IMR-90 (cell line): Measurements from ENCODE around the gene RHPN2. TPM values are rescaled to one million over a fixed set of nuclear protein-coding genes. Genes with fewer than 3 reads are reported as not detected.

Experiments
- ATAC-seq: fragments of 200-7000 bp; cut with Tn5 transposase; 2 replicates; pipeline ENCODE4 v1.9.1; 2020; ENCODE audit warnings: low read depth, mild to moderate bottlenecking, moderate library complexity
- BruUV-seq: library from RNA; stranded (reverse); fragments of 400-500 nt; replicated peaks from 2 replicates; lab custom pipeline; 2021; lab: Mats Ljungman, UMichigan
- CTCF ChIA-PET: fragments of 300-600 bp; formaldehyde crosslinking; extraction: SDS; loops from one replicate; lab custom pipeline; 2021; ENCODE audit warnings: antibody characterized with exemption; lab: Yijun Ruan, JAX
- POLR2A ChIA-PET: fragments of 300-600 bp; sonication (Branson Sonifier 250); formaldehyde crosslinking; loops from one replicate; lab custom pipeline; 2022; ENCODE audit warnings: antibody characterized with exemption; ENCODE audit not compliant: unreplicated experiment; lab: Charles Lee
- DNase-seq: peaks from one replicate; pipeline ENCODE4 v3.0.0; 2013
- H2AFZ ChIP-seq: replicated peaks from 2 replicates; pipeline ENCODE3; 2013; ENCODE audit warnings: low read length, mild to moderate bottlenecking; ENCODE audit not compliant: poor library complexity
- H2AK5ac ChIP-seq: 2 replicates; pipeline ENCODE4 v1.6.1; 2013; ENCODE audit warnings: low read depth, low read length, inconsistent platforms
- H2AK9ac ChIP-seq: replicated peaks from 2 replicates; pipeline ENCODE3; 2013; ENCODE audit warnings: mild to moderate bottlenecking, low read depth, low read length, moderate library complexity; ENCODE audit not compliant: poor library complexity
- H2BK120ac ChIP-seq: 2 replicates; pipeline ENCODE4 v1.6.1; 2013; ENCODE audit warnings: low read depth, low read length, inconsistent platforms
- H2BK15ac ChIP-seq: 3 replicates; pipeline ENCODE4 v1.6.1; 2013; ENCODE audit warnings: low read depth, low read length, inconsistent platforms
- H2BK20ac ChIP-seq: 2 replicates; pipeline ENCODE4 v1.6.1; 2013; ENCODE audit warnings: low read depth, mild to moderate bottlenecking, inconsistent platforms, low read length, moderate library complexity
- H2BK5ac ChIP-seq: 2 replicates; pipeline ENCODE4 v1.6.1; 2013; ENCODE audit warnings: mild to moderate bottlenecking, low read depth, low read length, inconsistent platforms; ENCODE audit not compliant: poor library complexity, severe bottlenecking
- H3K14ac ChIP-seq: replicated peaks from 2 replicates; pipeline ENCODE4 v1.6.1; 2013; ENCODE audit warnings: low read depth, low read length, inconsistent platforms
- H3K18ac ChIP-seq: 2 replicates; pipeline ENCODE4 v1.6.1; 2013; ENCODE audit warnings: low read depth, low read length, control low read depth
- H3K23ac ChIP-seq: 2 replicates; pipeline ENCODE4 v1.6.1; 2013; ENCODE audit warnings: low read depth, low read length, inconsistent platforms
- H3K27ac ChIP-seq: 2 replicates; pipeline ENCODE4 v1.5.1; 2013; ENCODE audit warnings: mild to moderate bottlenecking, control low read depth, low read length; ENCODE audit not compliant: insufficient read depth
- H3K27me3 ChIP-seq: 2 replicates; pipeline ENCODE4 v1.6.1; 2013; ENCODE audit warnings: low read length; ENCODE audit not compliant: control insufficient read depth, insufficient read depth
- H3K36me3 ChIP-seq: 2 replicates; pipeline ENCODE4 v1.6.1; 2013; ENCODE audit warnings: low read length, mixed read lengths; ENCODE audit not compliant: control insufficient read depth, insufficient read depth
- H3K4ac ChIP-seq: 2 replicates; pipeline ENCODE4 v1.6.1; 2013; ENCODE audit warnings: low read depth, low read length, inconsistent platforms
- H3K4me1 ChIP-seq: 2 replicates; pipeline ENCODE4 v1.6.1; 2013; ENCODE audit warnings: low read length, mixed read lengths; ENCODE audit not compliant: control insufficient read depth, insufficient read depth
- H3K4me2 ChIP-seq: 2 replicates; pipeline ENCODE4 v1.6.1; 2013; ENCODE audit warnings: low read depth, mild to moderate bottlenecking, control low read depth, low read length, moderate library complexity
- H3K4me3 ChIP-seq: 2 replicates; pipeline ENCODE4 v1.5.1; 2013; ENCODE audit warnings: low read depth, mild to moderate bottlenecking, control low read depth, low read length, moderate library complexity; ENCODE audit not compliant: insufficient read depth
- H3K56ac ChIP-seq: 2 replicates; pipeline ENCODE4 v1.6.1; 2013; ENCODE audit warnings: low read length, inconsistent platforms; ENCODE audit not compliant: insufficient read depth; ENCODE audit errors: extremely low read depth
- H3K79me1 ChIP-seq, 2 experiments: 2 replicates each; pipeline ENCODE4 v1.6.1; 2013; ENCODE audit warnings: low read length in 2 of 2, inconsistent platforms in 1 of 2, low read depth in 1 of 2
- H3K9ac ChIP-seq: 2 replicates; pipeline ENCODE4 v1.6.1; 2013; ENCODE audit warnings: low read depth, low read length, control low read depth
- H3K9me1 ChIP-seq: 2 replicates; pipeline ENCODE4 v1.6.1; 2013; ENCODE audit warnings: low read length, inconsistent platforms; ENCODE audit not compliant: insufficient read depth
- H3K9me3 ChIP-seq: 2 replicates; pipeline ENCODE4 v1.6.1; 2013; ENCODE audit warnings: low read length; ENCODE audit not compliant: control insufficient read depth, insufficient read depth
- H4K20me1 ChIP-seq: 2 replicates; pipeline ENCODE4 v1.6.1; 2013; ENCODE audit warnings: low read length, inconsistent platforms; ENCODE audit not compliant: insufficient read depth
- H4K5ac ChIP-seq: 2 replicates; pipeline ENCODE4 v1.6.1; 2013; ENCODE audit warnings: mild to moderate bottlenecking, low read depth, low read length, control low read depth
- H4K8ac ChIP-seq, 2 experiments: 2 replicates each; pipeline ENCODE4 v1.6.1; 2013; ENCODE audit warnings: low read depth in 2 of 2, low read length in 2 of 2, control low read depth in 1 of 2, inconsistent platforms in 1 of 2
- H4K91ac ChIP-seq: 2 replicates; pipeline ENCODE4 v1.6.1; 2013; ENCODE audit warnings: low read depth, low read length, inconsistent platforms; ENCODE audit not compliant: insufficient read depth
- BHLHE40 ChIP-seq: fragments of 150-350 bp; IDR thresholded peaks from 2 replicates; pipeline ENCODE4 v1.6.1; 2016; ENCODE audit warnings: mild to moderate bottlenecking, low read depth, low read length
- CEBPB ChIP-seq: IDR thresholded peaks from 2 replicates; pipeline ENCODE4 v1.6.1; 2012; ENCODE audit warnings: low read depth, low read length, improper control_type of control experiment
- CHD1 ChIP-seq: IDR thresholded peaks from 2 replicates; pipeline ENCODE4 v1.6.1; 2012; ENCODE audit warnings: low read depth, low read length, improper control_type of control experiment
- CTCF ChIP-seq: conservative IDR thresholded peaks from 2 replicates; pipeline ENCODE4 v1.5.1; 2012; ENCODE audit warnings: mild to moderate bottlenecking, low read depth, low read length, improper control_type of control experiment
- ELK1 ChIP-seq: fragments of 150-350 bp; IDR thresholded peaks from 2 replicates; pipeline ENCODE4 v1.6.1; 2016; ENCODE audit warnings: low read depth, mild to moderate bottlenecking, low read length, moderate library complexity, borderline replicate concordance
- FOS ChIP-seq: fragments of 150-350 bp; IDR thresholded peaks from 2 replicates; pipeline ENCODE4 v1.6.1; 2016; ENCODE audit warnings: low read depth, low read length
- MAFK ChIP-seq: IDR thresholded peaks from 2 replicates; pipeline ENCODE4 v1.6.1; 2012; ENCODE audit warnings: low read depth, low read length, improper control_type of control experiment
- MAZ ChIP-seq: IDR thresholded peaks from 2 replicates; pipeline ENCODE4 v1.6.1; 2012; ENCODE audit warnings: low read depth, mild to moderate bottlenecking, low read length, improper control_type of control experiment, moderate library complexity, borderline replicate concordance
- MXI1 ChIP-seq: IDR thresholded peaks from 2 replicates; pipeline ENCODE4 v1.6.1; 2012; ENCODE audit warnings: low read depth, mild to moderate bottlenecking, low read length, moderate library complexity, borderline replicate concordance
- NFE2L2 ChIP-seq: fragments of 150-350 bp; IDR thresholded peaks from 2 replicates; pipeline ENCODE4 v1.6.1; 2016; ENCODE audit warnings: low read depth, mild to moderate bottlenecking, low read length
- POLR2A ChIP-seq: IDR thresholded peaks from 2 replicates; pipeline ENCODE4 v1.6.1; 2012; ENCODE audit warnings: mild to moderate bottlenecking, low read depth, low read length
- RAD21 ChIP-seq: IDR thresholded peaks from 2 replicates; pipeline ENCODE4 v1.6.1; 2012; ENCODE audit warnings: low read length, improper control_type of control experiment
- RFX5 ChIP-seq: IDR thresholded peaks from 2 replicates; pipeline ENCODE4 v1.8.0; 2012; ENCODE audit warnings: low read depth, mild to moderate bottlenecking, low read length, moderate library complexity
- WGBS, 2 experiments: methylation state at CpG; one replicate each; pipeline versions ENCODE4 v1.1.5 to v1.1.7; 2013; ENCODE audit warnings: missing lambda C conversion rate in 2 of 2; ENCODE audit not compliant: insufficient read length in 1 of 2; ENCODE audit errors: extremely low coverage in 2 of 2; 5-methylcytosine and 5-hydroxymethylcytosine counted together
- dilution Hi-C: fragments of 300-500 bp; cut with HindIII; formaldehyde crosslinking; loops from one replicate; pipeline ENCODE4 v1.14.3; 2018; ENCODE audit warnings: low sequenced_read_pairs; ENCODE audit not compliant: unreplicated experiment
- in situ Hi-C: fragments of 300-500 bp; cut with MboI; formaldehyde crosslinking; loops from 3 replicates; pipeline ENCODE4 v1.14.3; 2019; ENCODE audit warnings: low sequenced_read_pairs, inconsistent platforms, mixed read lengths
- intact Hi-C: fragments of 100-400 bp; cut with micrococcal nuclease; formaldehyde crosslinking; loops from 2 replicates; pipeline ENCODE4 v1.10.0; 2022
- polyA plus RNA-seq, 3 experiments: library from polyadenylated mRNA; depleted of rRNA; stranded (reverse); fragments of >200 nt; gene quantifications; 2 replicates each; pipeline ENCODE4 v1.2.3, GENCODE V29; 2012; ENCODE audit warnings: low replicate concordance in 1 of 3
- total RNA-seq: library from RNA; depleted of rRNA; stranded (reverse); fragments of >200 nt; gene quantifications from 2 replicates; pipeline ENCODE4 v1.2.3, GENCODE V29; 2012

Gene RHPN2
- total and polyA plus RNA-seq, 2 of the 4 experiments (the other 2 are of a cell fraction), result 2.3 to 4.0 TPM

- no peak overlapping the region for H2BK120ac ChIP-seq
- dilution Hi-C loops, result no loop called here
- ChIA-PET CTCF (no interaction called here), POLR2A (no interaction called here)
- 73% methylated on average over 8 of the region's 8 CpGs; no CpG with 5 or more reads in 1 of the 2 experiments for WGBS, 2 experiments
- no peak overlapping the region for H3K4me2 ChIP-seq
- H3K27ac ChIP-seq, result no peak overlapping the region
- no peaks in the 10 kb centered on the region for H4K20me1 ChIP-seq
- BruUV-seq, result no TSS peak
- H3K9me1 ChIP-seq, result no peaks in the 10 kb centered on the region; the same call in 1 of the 2 replicates
- H4K5ac ChIP-seq, result no peak overlapping the region
- no peaks in the 10 kb centered on the region for H3K27me3 ChIP-seq
- no peak overlapping the region for H3K23ac ChIP-seq
- H3K4ac ChIP-seq, result no peak overlapping the region
- in situ Hi-C loops, result no loop called here
- H3K79me1 ChIP-seq, result peaks cover 0 to 4% of the 10 kb centered on the region in 2 experiments; a peak in 1 of 4 replicates
- DNase-seq (no peak), ATAC-seq (no peak)
- H3K4me3 ChIP-seq, result no peak overlapping the region
- no peak overlapping the region for H2BK5ac ChIP-seq
- no peak overlapping the region for H4K91ac ChIP-seq
- H2BK20ac ChIP-seq, result no peak overlapping the region
- no peak overlapping the region for H4K8ac ChIP-seq
- H3K9me3 ChIP-seq, result no peaks in the 10 kb centered on the region
- H3K56ac ChIP-seq, result no peak overlapping the region
- H3K4me1 ChIP-seq, result peaks cover 5% of the 10 kb centered on the region
- no peak overlapping the region for H2AK9ac ChIP-seq
- TF ChIP-seq POLR2A, result no peak
- no peak for TF ChIP-seq MXI1
- no peak for TF ChIP-seq MAFK
- TF ChIP-seq BHLHE40, result no peak
- TF ChIP-seq CTCF, result no peak
- no peak for TF ChIP-seq NFE2L2
- TF ChIP-seq RAD21, result no peak
- no peak for TF ChIP-seq ELK1
- TF ChIP-seq CHD1, result no peak
- TF ChIP-seq MAZ, result no peak
- TF ChIP-seq FOS, result no peak
- TF ChIP-seq RFX5, result no peak
- no peak for TF ChIP-seq CEBPB
- no peak overlapping the region; the same call in 1 of the 2 replicates for H2AK5ac ChIP-seq
- intact Hi-C loops, result no loop called here
- no peak overlapping the region for H3K9ac ChIP-seq
- H3K18ac ChIP-seq, result no peak overlapping the region
- H2AFZ ChIP-seq, result no peak overlapping the region
- H3K36me3 ChIP-seq, result peaks cover 2% of the 10 kb centered on the region; the same call in 1 of the 2 replicates
- H3K14ac ChIP-seq, result no peak overlapping the region
- H2BK15ac ChIP-seq, result no peak overlapping the region
Measured at GRCh38 chr19:33054623-33055022, 10.1 kb downstream of the RHPN2 start.
